Measurements from ENCODE around the gene METTL23.

DNA sequence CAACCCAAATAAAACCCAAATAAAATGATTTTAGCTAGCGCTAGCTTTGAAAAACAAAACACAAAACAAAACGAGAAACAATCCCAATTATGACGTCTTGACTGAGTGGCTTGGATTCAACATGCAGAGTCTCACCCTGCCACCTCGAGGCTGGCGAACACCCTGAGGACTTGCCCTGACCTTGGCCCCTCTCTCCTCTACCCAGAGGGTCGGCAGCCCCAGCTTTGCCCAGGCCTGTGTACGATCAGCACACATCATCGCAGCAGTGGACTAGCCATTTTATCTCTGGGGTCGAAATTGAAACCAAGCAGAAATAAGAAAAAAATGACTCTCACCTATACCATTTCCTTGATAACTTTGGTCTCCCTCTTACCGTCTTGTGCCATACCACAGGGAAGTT lies 5.2 kb upstream of the METTL23 start:
- TF ChIP-seq POLR2AphosphoS5 (IDR thresholded peaks at IDR 0.05; ENCODE audit: low read depth, low read length) (no peak), POLR2A (IDR thresholded peaks at IDR 0.05; ENCODE audit: borderline replicate concordance, extremely low read depth, insufficient read depth, insufficient read length) (no peak), EZH2phosphoT487 (IDR thresholded peaks at IDR 0.05; ENCODE audit: borderline replicate concordance) (no peak), SP1 (IDR thresholded peaks at IDR 0.05; ENCODE audit: low read depth) (no peak), JUND (IDR thresholded peaks at IDR 0.05) (no peak), SIN3A (IDR thresholded peaks at IDR 0.05; ENCODE audit: low read depth) (no peak)
- TF ChIP-seq, protein P1, sequence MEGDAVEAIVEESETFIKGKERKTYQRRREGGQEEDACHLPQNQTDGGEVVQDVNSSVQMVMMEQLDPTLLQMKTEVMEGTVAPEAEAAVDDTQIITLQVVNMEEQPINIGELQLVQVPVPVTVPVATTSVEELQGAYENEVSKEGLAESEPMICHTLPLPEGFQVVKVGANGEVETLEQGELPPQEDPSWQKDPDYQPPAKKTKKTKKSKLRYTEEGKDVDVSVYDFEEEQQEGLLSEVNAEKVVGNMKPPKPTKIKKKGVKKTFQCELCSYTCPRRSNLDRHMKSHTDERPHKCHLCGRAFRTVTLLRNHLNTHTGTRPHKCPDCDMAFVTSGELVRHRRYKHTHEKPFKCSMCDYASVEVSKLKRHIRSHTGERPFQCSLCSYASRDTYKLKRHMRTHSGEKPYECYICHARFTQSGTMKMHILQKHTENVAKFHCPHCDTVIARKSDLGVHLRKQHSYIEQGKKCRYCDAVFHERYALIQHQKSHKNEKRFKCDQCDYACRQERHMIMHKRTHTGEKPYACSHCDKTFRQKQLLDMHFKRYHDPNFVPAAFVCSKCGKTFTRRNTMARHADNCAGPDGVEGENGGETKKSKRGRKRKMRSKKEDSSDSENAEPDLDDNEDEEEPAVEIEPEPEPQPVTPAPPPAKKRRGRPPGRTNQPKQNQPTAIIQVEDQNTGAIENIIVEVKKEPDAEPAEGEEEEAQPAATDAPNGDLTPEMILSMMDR (IDR thresholded peaks at IDR 0.05 in 2 of 3, conservative IDR thresholded peaks at IDR 0.05 in 1 of 3; ENCODE audit: borderline replicate concordance in 1 of 3, insufficient read depth in 1 of 3, low read depth in 2 of 3, low read length in 2 of 3) = no peak
- TF ChIP-seq, protein P2, sequence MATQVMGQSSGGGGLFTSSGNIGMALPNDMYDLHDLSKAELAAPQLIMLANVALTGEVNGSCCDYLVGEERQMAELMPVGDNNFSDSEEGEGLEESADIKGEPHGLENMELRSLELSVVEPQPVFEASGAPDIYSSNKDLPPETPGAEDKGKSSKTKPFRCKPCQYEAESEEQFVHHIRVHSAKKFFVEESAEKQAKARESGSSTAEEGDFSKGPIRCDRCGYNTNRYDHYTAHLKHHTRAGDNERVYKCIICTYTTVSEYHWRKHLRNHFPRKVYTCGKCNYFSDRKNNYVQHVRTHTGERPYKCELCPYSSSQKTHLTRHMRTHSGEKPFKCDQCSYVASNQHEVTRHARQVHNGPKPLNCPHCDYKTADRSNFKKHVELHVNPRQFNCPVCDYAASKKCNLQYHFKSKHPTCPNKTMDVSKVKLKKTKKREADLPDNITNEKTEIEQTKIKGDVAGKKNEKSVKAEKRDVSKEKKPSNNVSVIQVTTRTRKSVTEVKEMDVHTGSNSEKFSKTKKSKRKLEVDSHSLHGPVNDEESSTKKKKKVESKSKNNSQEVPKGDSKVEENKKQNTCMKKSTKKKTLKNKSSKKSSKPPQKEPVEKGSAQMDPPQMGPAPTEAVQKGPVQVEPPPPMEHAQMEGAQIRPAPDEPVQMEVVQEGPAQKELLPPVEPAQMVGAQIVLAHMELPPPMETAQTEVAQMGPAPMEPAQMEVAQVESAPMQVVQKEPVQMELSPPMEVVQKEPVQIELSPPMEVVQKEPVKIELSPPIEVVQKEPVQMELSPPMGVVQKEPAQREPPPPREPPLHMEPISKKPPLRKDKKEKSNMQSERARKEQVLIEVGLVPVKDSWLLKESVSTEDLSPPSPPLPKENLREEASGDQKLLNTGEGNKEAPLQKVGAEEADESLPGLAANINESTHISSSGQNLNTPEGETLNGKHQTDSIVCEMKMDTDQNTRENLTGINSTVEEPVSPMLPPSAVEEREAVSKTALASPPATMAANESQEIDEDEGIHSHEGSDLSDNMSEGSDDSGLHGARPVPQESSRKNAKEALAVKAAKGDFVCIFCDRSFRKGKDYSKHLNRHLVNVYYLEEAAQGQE (IDR thresholded peaks at IDR 0.05; ENCODE audit: low read depth) = no peak

Data from HCT116 (cell line).